Activated CD8-positive, alpha-beta memory T cell treated with anti-CD3 and anti-CD28 coated beads for 24 hours (primary cell): ENCODE measurements around the gene KIFC3.
"Not testable (repeated sequence)": the region's sequence is repeated elsewhere in the genome, so short reads cannot be mapped to it uniquely, and the experiment has no call there.

Source experiments
- DNase-seq: peaks from one replicate; pipeline ENCODE4 v3.0.0-alpha.2; 2020

The KIFC3 gene

GRCh38 chr16:57801809-57802340 is 416 bp downstream of the KIFC3 start:
- peak; percentile 66 for DNase-seq

- DNase-seq: no peak
Observed at GRCh38 chr16:57801098-57801808, 1.0 kb downstream of the KIFC3 start.

GRCh38 chr16:57800200-57801097 is 1.8 kb downstream of the KIFC3 start:
- no peak for DNase-seq

GRCh38 chr16:57799600-57800199 is 2.6 kb downstream of the KIFC3 start:
- no peak for DNase-seq

- DNase-seq: no peak
Observed at GRCh38 chr16:57798953-57799599, 3.2 kb downstream of the KIFC3 start.

- DNase-seq: no peak
Observed at GRCh38 chr16:57798267-57798810, 4.0 kb downstream of the KIFC3 start.

- DNase-seq: no peak
Observed at GRCh38 chr16:57797526-57798266, 4.6 kb downstream of the KIFC3 start.

- DNase-seq: no peak
Observed at GRCh38 chr16:57797216-57797525, 5.1 kb downstream of the KIFC3 start.

- DNase-seq: not testable (repeated sequence)
Observed at GRCh38 chr16:57796014-57796413, 6.3 kb downstream of the KIFC3 start.

GRCh38 chr16:57795431-57795878 is 6.8 kb downstream of the KIFC3 start:
- no peak for DNase-seq

- no peak for DNase-seq
Observed at GRCh38 chr16:57794849-57795430, 7.4 kb downstream of the KIFC3 start.

- no peak for DNase-seq
Observed at GRCh38 chr16:57791893-57792461, 10.3 kb downstream of the KIFC3 start.

GRCh38 chr16:57791195-57791892 is 10.9 kb downstream of the KIFC3 start:
- no peak for DNase-seq

GRCh38 chr16:57788951-57789350 is 13.3 kb downstream of the KIFC3 start:
- no peak for DNase-seq

- no peak for DNase-seq
Observed at GRCh38 chr16:57788252-57788841, 13.9 kb downstream of the KIFC3 start.

GRCh38 chr16:57787519-57787905 is 14.8 kb downstream of the KIFC3 start:
- DNase-seq: no peak

- no peak for DNase-seq
Observed at GRCh38 chr16:57786632-57787518, 15.4 kb downstream of the KIFC3 start.

- DNase-seq: no peak
Observed at GRCh38 chr16:57785924-57786323, 16.4 kb downstream of the KIFC3 start.

- DNase-seq: no peak
Observed at GRCh38 chr16:57785385-57785784, 16.9 kb downstream of the KIFC3 start.
